ENCODE measurements around the gene FBXO39. TPM values are rescaled to one million over a fixed set of nuclear protein-coding genes. Genes with fewer than 3 reads are reported as not detected.

FBXO39 gene
- total and polyA plus RNA-seq, 2 of the 4 experiments (the other 2 are of a cell fraction), result not detected

GRCh38 chr17:6830383-6830986 is 54.5 kb downstream of the FBXO39 start:
- Histone ChIP-seq H3K79me1 (ENCODE audit: low read depth in 1 of 2, low read length in 2 of 2) (no peaks in the 10 kb centered on the region), H3K4ac (ENCODE audit: low read depth, low read length) (no peak overlapping the region), H2AFZ (replicated peaks; ENCODE audit: low read length, poor library complexity) (no peak overlapping the region), H3K4me1 (ENCODE audit: control insufficient read depth, insufficient read depth, low read length) (no peaks in the 10 kb centered on the region), H3K4me3 (ENCODE audit: insufficient read depth, low read depth, low read length) (no peak overlapping the region), H2BK120ac (ENCODE audit: low read depth, low read length) (no peak overlapping the region), H2BK5ac (ENCODE audit: low read depth, low read length, poor library complexity, severe bottlenecking) (no peak overlapping the region), H3K14ac (replicated peaks; ENCODE audit: low read depth, low read length) (no peak overlapping the region), H4K5ac (ENCODE audit: low read depth, low read length) (no peak overlapping the region), H4K8ac (ENCODE audit: low read depth in 2 of 2, low read length in 2 of 2) (no peak overlapping the region), H3K27ac (ENCODE audit: insufficient read depth, low read length) (no peak overlapping the region), H3K9me3 (ENCODE audit: control insufficient read depth, insufficient read depth, low read length) (no peaks in the 10 kb centered on the region), H3K56ac (ENCODE audit: extremely low read depth, insufficient read depth, low read length) (no peak overlapping the region), H2AK9ac (replicated peaks; ENCODE audit: low read depth, low read length, poor library complexity) (no peak overlapping the region), H3K36me3 (ENCODE audit: control insufficient read depth, insufficient read depth, low read length) (no peaks in the 10 kb centered on the region), H3K4me2 (ENCODE audit: low read depth, low read length) (no peak overlapping the region), H2BK20ac (ENCODE audit: low read depth, low read length) (no peak overlapping the region), H3K9ac (ENCODE audit: low read depth, low read length) (no peak overlapping the region), H2BK15ac (ENCODE audit: low read depth, low read length) (no peak overlapping the region), H3K23ac (ENCODE audit: low read depth, low read length) (no peak overlapping the region), H3K18ac (ENCODE audit: low read depth, low read length) (no peak overlapping the region), H4K91ac (ENCODE audit: insufficient read depth, low read depth, low read length) (no peak overlapping the region), H4K20me1 (ENCODE audit: insufficient read depth, low read length) (no peaks in the 10 kb centered on the region), H3K27me3 (ENCODE audit: control insufficient read depth, insufficient read depth, low read length) (peaks cover 10% of the 10 kb centered on the region), H3K9me1 (ENCODE audit: insufficient read depth, low read length) (no peaks in the 10 kb centered on the region), H2AK5ac (ENCODE audit: low read depth, low read length) (no peak overlapping the region)
- TF ChIP-seq RFX5 (IDR thresholded peaks at IDR 0.05; ENCODE audit: low read depth, low read length) (no peak), USF2 (IDR thresholded peaks at IDR 0.05; ENCODE audit: low read depth, low read length) (no peak), RAD21 (IDR thresholded peaks at IDR 0.05; ENCODE audit: low read length) (no peak), MAZ (IDR thresholded peaks at IDR 0.05; ENCODE audit: borderline replicate concordance, low read depth, low read length) (no peak), ELK1 (IDR thresholded peaks at IDR 0.05; ENCODE audit: borderline replicate concordance, low read depth, low read length) (no peak), CEBPB (IDR thresholded peaks at IDR 0.05; ENCODE audit: low read depth, low read length) (no peak), SMC3 (IDR thresholded peaks at IDR 0.05; ENCODE audit: low read depth, low read length) (no peak), POLR2A (IDR thresholded peaks at IDR 0.05; ENCODE audit: low read depth, low read length) (no peak), RCOR1 (IDR thresholded peaks at IDR 0.05; ENCODE audit: insufficient replicate concordance, low read length) (no peak), FOS (IDR thresholded peaks at IDR 0.05; ENCODE audit: low read depth, low read length) (no peak), MXI1 (IDR thresholded peaks at IDR 0.05; ENCODE audit: borderline replicate concordance, low read depth, low read length) (no peak), MAFK (IDR thresholded peaks at IDR 0.05; ENCODE audit: low read depth, low read length) (no peak), CHD1 (IDR thresholded peaks at IDR 0.05; ENCODE audit: low read depth, low read length) (no peak), NFE2L2 (IDR thresholded peaks at IDR 0.05; ENCODE audit: low read depth, low read length) (no peak), BHLHE40 (IDR thresholded peaks at IDR 0.05; ENCODE audit: low read depth, low read length) (no peak)
- TF ChIP-seq, protein P1, sequence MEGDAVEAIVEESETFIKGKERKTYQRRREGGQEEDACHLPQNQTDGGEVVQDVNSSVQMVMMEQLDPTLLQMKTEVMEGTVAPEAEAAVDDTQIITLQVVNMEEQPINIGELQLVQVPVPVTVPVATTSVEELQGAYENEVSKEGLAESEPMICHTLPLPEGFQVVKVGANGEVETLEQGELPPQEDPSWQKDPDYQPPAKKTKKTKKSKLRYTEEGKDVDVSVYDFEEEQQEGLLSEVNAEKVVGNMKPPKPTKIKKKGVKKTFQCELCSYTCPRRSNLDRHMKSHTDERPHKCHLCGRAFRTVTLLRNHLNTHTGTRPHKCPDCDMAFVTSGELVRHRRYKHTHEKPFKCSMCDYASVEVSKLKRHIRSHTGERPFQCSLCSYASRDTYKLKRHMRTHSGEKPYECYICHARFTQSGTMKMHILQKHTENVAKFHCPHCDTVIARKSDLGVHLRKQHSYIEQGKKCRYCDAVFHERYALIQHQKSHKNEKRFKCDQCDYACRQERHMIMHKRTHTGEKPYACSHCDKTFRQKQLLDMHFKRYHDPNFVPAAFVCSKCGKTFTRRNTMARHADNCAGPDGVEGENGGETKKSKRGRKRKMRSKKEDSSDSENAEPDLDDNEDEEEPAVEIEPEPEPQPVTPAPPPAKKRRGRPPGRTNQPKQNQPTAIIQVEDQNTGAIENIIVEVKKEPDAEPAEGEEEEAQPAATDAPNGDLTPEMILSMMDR (conservative IDR thresholded peaks at IDR 0.05; ENCODE audit: low read depth, low read length), result no peak
- POLR2A ChIA-PET (ENCODE audit: unreplicated experiment), result no interaction called here
- intact Hi-C loops (cut with micrococcal nuclease), result no loop called here
- dilution Hi-C loops (cut with HindIII; ENCODE audit: low sequenced_read_pairs, unreplicated experiment), result no loop called here
- ATAC-seq (ENCODE audit: low read depth), result no peak
- no TSS peak for BruUV-seq (replicated peaks)
- in situ Hi-C loops (cut with MboI; ENCODE audit: low sequenced_read_pairs), result loop anchor here (10.0 kb wide), 1 partner anchor 166 kb away; no protein-coding TSS in a partner anchor
- DNase-seq, result no peak
- WGBS, 2 experiments (ENCODE audit: extremely low coverage in 2 of 2, insufficient read length in 1 of 2), result no CpG with 5 or more reads among the region's 7 CpGs
- CTCF ChIA-PET, result no interaction called here
